Activated naive CD8-positive, alpha-beta T cell treated with anti-CD3 and anti-CD28 coated beads, Interleukin-2, amount 10 ng/mL, durations not matched to agents 7 days and 5 days (primary cell): Measurements from ENCODE around the gene ATP5F1D. TPM values are rescaled to one million over a fixed set of nuclear protein-coding genes. Genes with fewer than 3 reads are reported as not detected.

Experiments used
- ATAC-seq: fragments of 150-1000 bp; cut with Tn5 transposase; one replicate; pipeline ENCODE4 v1.10.0; 2021; ENCODE audit warnings: low read depth, moderate library complexity
- POLR2A ChIA-PET: fragments of 350-600 bp; sonication (Branson Sonifier 250); formaldehyde crosslinking; loops from one replicate; lab custom pipeline; 2021; ENCODE audit warnings: antibody characterized with exemption; lab: Charles Lee
- DNase-seq: peaks from one replicate; pipeline ENCODE4 v3.0.0; 2021
- H3K27ac Mint-ChIP-seq: one replicate; pipeline ENCODE4 v1.8.0; 2022; ENCODE audit warnings: mild to moderate bottlenecking, mixed read lengths
- H3K27me3 Mint-ChIP-seq: one replicate; pipeline ENCODE4 v1.8.0; 2022; ENCODE audit warnings: mild to moderate bottlenecking, moderate library complexity, mixed read lengths
- H3K36me3 Mint-ChIP-seq: one replicate; pipeline ENCODE4 v1.8.0; 2021; ENCODE audit warnings: mild to moderate bottlenecking, mixed read lengths
- H3K4me1 Mint-ChIP-seq: one replicate; pipeline ENCODE4 v1.8.0; 2021; ENCODE audit warnings: mixed read lengths
- H3K4me3 Mint-ChIP-seq: one replicate; pipeline ENCODE4 v1.8.0; 2022; ENCODE audit warnings: mild to moderate bottlenecking, moderate library complexity, mixed read lengths
- H3K9me3 Mint-ChIP-seq: one replicate; pipeline ENCODE4 v1.8.0; 2021; ENCODE audit warnings: mixed read lengths
- total RNA-seq, 2 experiments: library from RNA; stranded (reverse); gene quantifications; one replicate each; pipeline ENCODE4 v1.2.3, GENCODE V29; 2021

ATP5F1D gene
- total RNA-seq, 2 experiments from 2014 or later, result 157 to 161 TPM

- DNase-seq (peak; percentile 94), ATAC-seq (peak; percentile 47)
- POLR2A ChIA-PET, result interaction anchor here (0.9 to 1.5 kb wide), 7 partner anchors 10 to 20 kb away, joined by 3 to 13 read pairs (median 5); partner anchors contain the start of gene CIRBP
- Mint-ChIP-seq H3K4me1 (peaks cover 7% of the 10 kb centered on the region), H3K4me3 (peak overlapping the region; percentile 82), H3K27ac (peak overlapping the region; percentile 82), H3K36me3 (peaks cover 8% of the 10 kb centered on the region), H3K27me3 (no peaks in the 10 kb centered on the region), H3K9me3 (no peaks in the 10 kb centered on the region)
Observed at GRCh38 chr19:1249298-1249989, 7.9 kb downstream of the ATP5F1D start.

GRCh38 chr19:1249990-1250436 is 8.5 kb downstream of the ATP5F1D start:
- Mint-ChIP-seq H3K4me3 (peak overlapping the region; percentile 82), H3K9me3 (no peaks in the 10 kb centered on the region), H3K27ac (peak overlapping the region; percentile 82), H3K36me3 (peaks cover 10% of the 10 kb centered on the region), H3K4me1 (peaks cover 10% of the 10 kb centered on the region), H3K27me3 (no peaks in the 10 kb centered on the region)
- DNase-seq (no peak), ATAC-seq (no peak)
- POLR2A ChIA-PET, result interaction anchor here (1.0 kb wide), 3 partner anchors 10 to 17 kb away, joined by 3 to 8 read pairs (median 3); no protein-coding TSS in a partner anchor

GRCh38 chr19:1250437-1251260 is 9.1 kb downstream of the ATP5F1D start:
- POLR2A ChIA-PET, result interaction anchor here (1.0 to 6.6 kb wide), 6 partner anchors 9 to 19 kb away, joined by 3 to 115 read pairs (median 18); partner anchors contain the start of gene CIRBP
- H3K36me3 Mint-ChIP-seq, result peaks cover 10% of the 10 kb centered on the region
- peak overlapping the region; percentile 98 for H3K27ac Mint-ChIP-seq
- DNase-seq, result peak; percentile 72
- peaks cover 10% of the 10 kb centered on the region for H3K4me1 Mint-ChIP-seq
- no peaks in the 10 kb centered on the region for H3K9me3 Mint-ChIP-seq
- no peaks in the 10 kb centered on the region for H3K27me3 Mint-ChIP-seq
- ATAC-seq, result no peak
- peak overlapping the region; percentile 93 for H3K4me3 Mint-ChIP-seq

- peaks cover 10% of the 10 kb centered on the region for H3K4me1 Mint-ChIP-seq
- no peaks in the 10 kb centered on the region for H3K27me3 Mint-ChIP-seq
- ATAC-seq (no peak), DNase-seq (peak; percentile 76)
- POLR2A ChIA-PET, result interaction anchor here (3.2 to 6.6 kb wide), 3 partner anchors 10 to 18 kb away, joined by 27 to 115 read pairs (median 47); partner anchors contain the start of gene CIRBP
- peak overlapping the region; percentile 93 for H3K4me3 Mint-ChIP-seq
- H3K27ac Mint-ChIP-seq, result peak overlapping the region; percentile 98
- H3K9me3 Mint-ChIP-seq, result no peaks in the 10 kb centered on the region
- peaks cover 10% of the 10 kb centered on the region for H3K36me3 Mint-ChIP-seq
Observed at GRCh38 chr19:1251330-1252220, 10.0 kb downstream of the ATP5F1D start.

GRCh38 chr19:1252221-1252820 is 10.8 kb downstream of the ATP5F1D start:
- Mint-ChIP-seq H3K4me3 (peak overlapping the region; percentile 93), H3K36me3 (peaks cover 11% of the 10 kb centered on the region), H3K9me3 (no peaks in the 10 kb centered on the region), H3K27ac (peak overlapping the region; percentile 98), H3K27me3 (no peaks in the 10 kb centered on the region), H3K4me1 (peaks cover 10% of the 10 kb centered on the region)
- POLR2A ChIA-PET, result interaction anchor here (0.6 to 6.6 kb wide), 14 partner anchors 8 to 601 kb away, joined by 3 to 115 read pairs (median 7); partner anchors contain the start of genes ARHGAP45, ATP5F1D, CIRBP and FAM174C
- ATAC-seq (peak; percentile 5), DNase-seq (peak; percentile 74)

GRCh38 chr19:1252821-1253513 is 11.4 kb downstream of the ATP5F1D start:
- Mint-ChIP-seq H3K27me3 (no peaks in the 10 kb centered on the region), H3K36me3 (peaks cover 16% of the 10 kb centered on the region), H3K27ac (peak overlapping the region; percentile 85), H3K4me1 (peaks cover 16% of the 10 kb centered on the region), H3K9me3 (no peaks in the 10 kb centered on the region), H3K4me3 (peak overlapping the region; percentile 93)
- ATAC-seq (peak; percentile 20), DNase-seq (peak; percentile 78)
- POLR2A ChIA-PET, result interaction anchor here (0.5 to 6.6 kb wide), 15 partner anchors 8 to 600 kb away, joined by 3 to 115 read pairs (median 7); partner anchors contain the start of genes ARHGAP45, ATP5F1D, CIRBP and FAM174C

- POLR2A ChIA-PET, result interaction anchor here (0.5 to 6.6 kb wide), 13 partner anchors 8 to 288 kb away, joined by 3 to 115 read pairs (median 7); partner anchors contain the start of genes ARHGAP45, ATP5F1D, CIRBP and FAM174C
- peak overlapping the region; percentile 93 for H3K4me3 Mint-ChIP-seq
- peaks cover 16% of the 10 kb centered on the region for H3K36me3 Mint-ChIP-seq
- DNase-seq (peak; percentile 71), ATAC-seq (no peak)
- H3K4me1 Mint-ChIP-seq, result peaks cover 19% of the 10 kb centered on the region
- peak overlapping the region; percentile 85 for H3K27ac Mint-ChIP-seq
- H3K9me3 Mint-ChIP-seq, result no peaks in the 10 kb centered on the region
- no peaks in the 10 kb centered on the region for H3K27me3 Mint-ChIP-seq
Observed at GRCh38 chr19:1253514-1254080, 12.0 kb downstream of the ATP5F1D start.

- Mint-ChIP-seq H3K4me3 (no peak overlapping the region), H3K27ac (no peak overlapping the region), H3K27me3 (no peaks in the 10 kb centered on the region), H3K4me1 (peaks cover 21% of the 10 kb centered on the region), H3K36me3 (peaks cover 17% of the 10 kb centered on the region), H3K9me3 (no peaks in the 10 kb centered on the region)
- DNase-seq, result no peak
- no peak for ATAC-seq
- POLR2A ChIA-PET, result interaction anchor here (1.0 to 6.6 kb wide), 4 partner anchors 7 to 15 kb away, joined by 4 to 115 read pairs (median 37); partner anchors contain the start of gene CIRBP
Observed at GRCh38 chr19:1254081-1254527, 12.6 kb downstream of the ATP5F1D start.

GRCh38 chr19:1254530-1255185 is 13.1 kb downstream of the ATP5F1D start:
- Mint-ChIP-seq H3K4me1 (peaks cover 25% of the 10 kb centered on the region), H3K27ac (peak overlapping the region; percentile 61), H3K36me3 (peaks cover 18% of the 10 kb centered on the region), H3K9me3 (no peaks in the 10 kb centered on the region), H3K27me3 (no peaks in the 10 kb centered on the region), H3K4me3 (peak overlapping the region; percentile 28)
- ATAC-seq, result no peak
- POLR2A ChIA-PET, result interaction anchor here (1.0 to 6.6 kb wide), 5 partner anchors 7 to 15 kb away, joined by 4 to 115 read pairs (median 8); partner anchors contain the start of gene CIRBP
- DNase-seq, result no peak

- Mint-ChIP-seq H3K4me1 (peaks cover 29% of the 10 kb centered on the region), H3K9me3 (no peaks in the 10 kb centered on the region), H3K27ac (peak overlapping the region; percentile 61), H3K27me3 (no peaks in the 10 kb centered on the region), H3K36me3 (peaks cover 18% of the 10 kb centered on the region), H3K4me3 (peak overlapping the region; percentile 28)
- DNase-seq (no peak), ATAC-seq (no peak)
- POLR2A ChIA-PET, result interaction anchor here (0.7 to 6.6 kb wide), 4 partner anchors 10 to 18 kb away, joined by 4 to 115 read pairs (median 6); partner anchors contain the start of gene CIRBP
Observed at GRCh38 chr19:1255186-1256161, 13.9 kb downstream of the ATP5F1D start.
